H1 (cell line): ENCODE results near the gene B4GALNT3.

Experiments used
- CBX5 ChIP-seq: fragments of 300-800, 300-1000 bp; sonication (generic); IDR thresholded peaks from 2 replicates; pipeline ENCODE4 v1.7.1; 2016; ENCODE audit warnings: antibody characterized with exemption, low read length, low read depth
- CEBPB ChIP-seq: IDR thresholded peaks from 2 replicates; pipeline ENCODE4 v1.6.1; 2012; ENCODE audit warnings: low read depth, low read length
- CREB1 ChIP-seq: IDR thresholded peaks from 2 replicates; pipeline ENCODE4 v1.6.1; 2012; ENCODE audit warnings: inconsistent platforms
- EZH2 ChIP-seq: fragments of 200-600 bp; sonication (generic); IDR thresholded peaks from 2 replicates; pipeline ENCODE4 v1.7.1; 2012; ENCODE audit warnings: low read depth, mild to moderate bottlenecking, moderate library complexity, low read length, inconsistent platforms; ENCODE audit not compliant: severe bottlenecking
- MAFK ChIP-seq: IDR thresholded peaks from 2 replicates; pipeline ENCODE4 v1.6.1; 2012; ENCODE audit warnings: low read depth, mild to moderate bottlenecking, improper control_type of control experiment, low read length
- POLR2A ChIP-seq, 2 experiments: IDR thresholded peaks; 1 replicate in 1 of 2; 2 replicates in 1 of 2; pipeline ENCODE4 v1.6.1; 2011; ENCODE audit warnings: low read depth in 2 of 2, low read length in 2 of 2, mild to moderate bottlenecking in 2 of 2; ENCODE audit errors: control extremely low read depth in 1 of 2
- POLR2AphosphoS5 ChIP-seq: IDR thresholded peaks from 2 replicates; pipeline ENCODE4 v1.6.1; 2011; ENCODE audit warnings: low read depth, low read length
- RNF2 ChIP-seq: fragments of 200-900, 300-1000 bp; sonication (generic); IDR thresholded peaks from 2 replicates; pipeline ENCODE4 v1.7.1; 2016; ENCODE audit warnings: borderline replicate concordance, low read depth, mild to moderate bottlenecking, antibody characterized with exemption, low read length; ENCODE audit not compliant: poor library complexity, severe bottlenecking; ENCODE audit errors: missing control alignments
- YY1 ChIP-seq: IDR thresholded peaks from 2 replicates; pipeline ENCODE4 v1.6.1; 2011; ENCODE audit warnings: low read depth, mild to moderate bottlenecking, low read length
- TF ChIP-seq, protein P1 (sequence below): IDR thresholded peaks from 2 replicates; pipeline ENCODE4 v1.6.1; 2011; ENCODE audit warnings: low read length, improper control_type of control experiment
- TF ChIP-seq, protein P2 (sequence below), 3 experiments: IDR thresholded peaks; 1 replicate in 2 of 3; 2 replicates in 1 of 3; pipeline versions ENCODE4 v1.5.1 to v1.6.1; 2011; ENCODE audit warnings: low read length in 3 of 3, mild to moderate bottlenecking in 3 of 3, inconsistent platforms in 2 of 3, low read depth in 1 of 3, moderate library complexity in 1 of 3; ENCODE audit not compliant: insufficient read depth in 1 of 3; ENCODE audit errors: control extremely low read depth in 1 of 3

- TF ChIP-seq POLR2AphosphoS5 (no peak), MAFK (no peak), POLR2A (IDR thresholded peaks at IDR 0.05; ENCODE audit: control extremely low read depth in 1 of 2, low read depth in 2 of 2, low read length in 2 of 2) (no peak), CREB1 (no peak), CBX5 (no peak), CEBPB (no peak), RNF2 (no peak), EZH2 (no peak), YY1 (no peak)
- TF ChIP-seq, protein P1, sequence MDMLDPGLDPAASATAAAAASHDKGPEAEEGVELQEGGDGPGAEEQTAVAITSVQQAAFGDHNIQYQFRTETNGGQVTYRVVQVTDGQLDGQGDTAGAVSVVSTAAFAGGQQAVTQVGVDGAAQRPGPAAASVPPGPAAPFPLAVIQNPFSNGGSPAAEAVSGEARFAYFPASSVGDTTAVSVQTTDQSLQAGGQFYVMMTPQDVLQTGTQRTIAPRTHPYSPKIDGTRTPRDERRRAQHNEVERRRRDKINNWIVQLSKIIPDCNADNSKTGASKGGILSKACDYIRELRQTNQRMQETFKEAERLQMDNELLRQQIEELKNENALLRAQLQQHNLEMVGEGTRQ: no peak
- TF ChIP-seq, protein P2, sequence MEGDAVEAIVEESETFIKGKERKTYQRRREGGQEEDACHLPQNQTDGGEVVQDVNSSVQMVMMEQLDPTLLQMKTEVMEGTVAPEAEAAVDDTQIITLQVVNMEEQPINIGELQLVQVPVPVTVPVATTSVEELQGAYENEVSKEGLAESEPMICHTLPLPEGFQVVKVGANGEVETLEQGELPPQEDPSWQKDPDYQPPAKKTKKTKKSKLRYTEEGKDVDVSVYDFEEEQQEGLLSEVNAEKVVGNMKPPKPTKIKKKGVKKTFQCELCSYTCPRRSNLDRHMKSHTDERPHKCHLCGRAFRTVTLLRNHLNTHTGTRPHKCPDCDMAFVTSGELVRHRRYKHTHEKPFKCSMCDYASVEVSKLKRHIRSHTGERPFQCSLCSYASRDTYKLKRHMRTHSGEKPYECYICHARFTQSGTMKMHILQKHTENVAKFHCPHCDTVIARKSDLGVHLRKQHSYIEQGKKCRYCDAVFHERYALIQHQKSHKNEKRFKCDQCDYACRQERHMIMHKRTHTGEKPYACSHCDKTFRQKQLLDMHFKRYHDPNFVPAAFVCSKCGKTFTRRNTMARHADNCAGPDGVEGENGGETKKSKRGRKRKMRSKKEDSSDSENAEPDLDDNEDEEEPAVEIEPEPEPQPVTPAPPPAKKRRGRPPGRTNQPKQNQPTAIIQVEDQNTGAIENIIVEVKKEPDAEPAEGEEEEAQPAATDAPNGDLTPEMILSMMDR (IDR thresholded peaks at IDR 0.05; ENCODE audit: control extremely low read depth in 1 of 3, insufficient read depth in 1 of 3, low read depth in 1 of 3, low read length in 3 of 3): no peak
These were observed 142.9 kb downstream of the B4GALNT3 start for GRCh38 chr12:602700-603068.
